ENCODE data around the gene PROCA1. TPM values are rescaled to one million over a fixed set of nuclear protein-coding genes. Genes with fewer than 3 reads are reported as not detected.

The PROCA1 gene
- polyA plus RNA-seq, 1 of the 3 experiments (the other 2 are of a cell fraction): 7.1 TPM

DNA sequence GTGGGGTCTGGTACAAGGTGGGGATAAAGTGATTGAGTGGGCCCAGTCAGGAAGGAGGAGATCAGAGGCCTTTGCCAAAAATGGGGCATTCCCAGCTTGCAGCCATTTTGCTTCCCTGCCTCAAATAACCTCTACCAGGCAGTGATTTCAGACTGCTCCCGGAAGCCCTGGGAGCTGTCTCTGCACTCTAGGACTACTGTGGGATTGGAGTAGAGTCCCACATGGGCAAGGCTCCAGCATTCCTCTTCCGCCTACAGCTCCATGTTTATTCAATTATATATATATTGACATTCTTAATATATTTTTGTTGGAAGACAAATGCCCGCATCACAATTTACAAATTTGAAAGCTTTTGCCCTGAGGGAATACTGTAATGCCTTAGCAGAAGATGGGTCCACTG, 36.2 kb downstream of the PROCA1 start:
- ChIA-PET CTCF (interaction anchor here (1.0 to 1.9 kb wide), 5 partner anchors 13 to 50 kb away, joined by 3 to 7 read pairs (median 3); partner anchors contain the start of genes BLTP2 and SUPT6H), POLR2A (no interaction called here)
- Histone ChIP-seq H4K20me1 (ENCODE audit: insufficient read depth) (peaks cover under 1% of the 10 kb centered on the region), H2AFZ (ENCODE audit: low read depth) (no peak overlapping the region), H3K9me3 (no peaks in the 10 kb centered on the region), H3K9me2 (no peaks in the 10 kb centered on the region), H3K4me3 (ENCODE audit: low read depth in 2 of 2, low read length in 1 of 2) (no peak overlapping the region), H3K27me3 (ENCODE audit: insufficient read depth) (no peaks in the 10 kb centered on the region), H3K9ac (no peak overlapping the region), H3K4me2 (no peak overlapping the region), H3K36me3 (replicated peaks in 1 of 2; ENCODE audit: control insufficient read depth in 1 of 2, insufficient read depth in 2 of 2, low read length in 1 of 2) (peaks cover 72 to 88% of the 10 kb centered on the region in 2 experiments), H3K27ac (ENCODE audit: low read depth in 2 of 2, low read length in 1 of 2) (no peak overlapping the region), H3K4me1 (ENCODE audit: control insufficient read depth in 1 of 2, insufficient read depth in 2 of 2, low read depth in 1 of 2, low read length in 1 of 2) (no peaks in the 10 kb centered on the region), H3F3A (replicated peaks; ENCODE audit: insufficient read depth) (no peaks in the 10 kb centered on the region), H3K79me2 (ENCODE audit: insufficient read depth) (peaks cover 7% of the 10 kb centered on the region)
- no peak for DNase-seq
- TF ChIP-seq, protein P1, sequence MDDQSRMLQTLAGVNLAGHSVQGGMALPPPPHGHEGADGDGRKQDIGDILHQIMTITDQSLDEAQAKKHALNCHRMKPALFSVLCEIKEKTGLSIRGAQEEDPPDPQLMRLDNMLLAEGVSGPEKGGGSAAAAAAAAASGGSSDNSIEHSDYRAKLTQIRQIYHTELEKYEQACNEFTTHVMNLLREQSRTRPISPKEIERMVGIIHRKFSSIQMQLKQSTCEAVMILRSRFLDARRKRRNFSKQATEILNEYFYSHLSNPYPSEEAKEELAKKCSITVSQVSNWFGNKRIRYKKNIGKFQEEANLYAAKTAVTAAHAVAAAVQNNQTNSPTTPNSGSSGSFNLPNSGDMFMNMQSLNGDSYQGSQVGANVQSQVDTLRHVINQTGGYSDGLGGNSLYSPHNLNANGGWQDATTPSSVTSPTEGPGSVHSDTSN (IDR thresholded peaks at IDR 0.05): no peak
- TF ChIP-seq FOSL2 (IDR thresholded peaks at IDR 0.05; ENCODE audit: borderline replicate concordance, low read depth) (no peak), POLR2AphosphoS5 (IDR thresholded peaks at IDR 0.05; ENCODE audit: low read depth, low read length) (no peak)
- TF ChIP-seq, protein P2, sequence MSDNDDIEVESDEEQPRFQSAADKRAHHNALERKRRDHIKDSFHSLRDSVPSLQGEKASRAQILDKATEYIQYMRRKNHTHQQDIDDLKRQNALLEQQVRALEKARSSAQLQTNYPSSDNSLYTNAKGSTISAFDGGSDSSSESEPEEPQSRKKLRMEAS (IDR thresholded peaks at IDR 0.05; ENCODE audit: low read depth): no peak
- TF ChIP-seq, protein P3, sequence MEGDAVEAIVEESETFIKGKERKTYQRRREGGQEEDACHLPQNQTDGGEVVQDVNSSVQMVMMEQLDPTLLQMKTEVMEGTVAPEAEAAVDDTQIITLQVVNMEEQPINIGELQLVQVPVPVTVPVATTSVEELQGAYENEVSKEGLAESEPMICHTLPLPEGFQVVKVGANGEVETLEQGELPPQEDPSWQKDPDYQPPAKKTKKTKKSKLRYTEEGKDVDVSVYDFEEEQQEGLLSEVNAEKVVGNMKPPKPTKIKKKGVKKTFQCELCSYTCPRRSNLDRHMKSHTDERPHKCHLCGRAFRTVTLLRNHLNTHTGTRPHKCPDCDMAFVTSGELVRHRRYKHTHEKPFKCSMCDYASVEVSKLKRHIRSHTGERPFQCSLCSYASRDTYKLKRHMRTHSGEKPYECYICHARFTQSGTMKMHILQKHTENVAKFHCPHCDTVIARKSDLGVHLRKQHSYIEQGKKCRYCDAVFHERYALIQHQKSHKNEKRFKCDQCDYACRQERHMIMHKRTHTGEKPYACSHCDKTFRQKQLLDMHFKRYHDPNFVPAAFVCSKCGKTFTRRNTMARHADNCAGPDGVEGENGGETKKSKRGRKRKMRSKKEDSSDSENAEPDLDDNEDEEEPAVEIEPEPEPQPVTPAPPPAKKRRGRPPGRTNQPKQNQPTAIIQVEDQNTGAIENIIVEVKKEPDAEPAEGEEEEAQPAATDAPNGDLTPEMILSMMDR (IDR thresholded peaks at IDR 0.05): no peak
- WGBS (ENCODE audit: low lambda C conversion rate): 92% methylated on average over 3 of the region's 3 CpGs

DNA sequence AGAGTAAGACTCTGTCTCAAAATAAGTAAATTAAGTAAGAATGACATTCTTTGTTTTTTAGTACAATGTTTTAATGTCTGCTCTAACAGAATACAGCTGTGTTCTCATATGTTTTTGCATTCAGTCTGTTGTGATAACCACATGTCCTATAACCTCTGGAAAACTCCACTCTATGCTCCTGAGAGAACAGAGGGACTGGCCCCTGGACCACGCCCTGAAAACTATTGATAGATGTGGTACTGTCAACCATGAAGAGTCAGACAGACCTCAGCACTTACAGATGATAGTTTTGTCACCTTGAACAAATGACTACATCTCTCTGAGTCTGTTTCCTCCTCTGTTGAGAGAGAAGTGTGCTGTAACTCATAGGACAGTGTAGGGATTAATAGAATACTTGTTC, 41.8 kb downstream of the PROCA1 start:
- Histone ChIP-seq H3K9me2 (no peaks in the 10 kb centered on the region), H4K20me1 (ENCODE audit: insufficient read depth) (peaks cover 38% of the 10 kb centered on the region), H3K36me3 (replicated peaks in 1 of 2; ENCODE audit: control insufficient read depth in 1 of 2, insufficient read depth in 2 of 2, low read length in 1 of 2) (peaks cover 58 to 61% of the 10 kb centered on the region in 2 experiments), H3F3A (replicated peaks; ENCODE audit: insufficient read depth) (no peaks in the 10 kb centered on the region), H3K79me2 (ENCODE audit: insufficient read depth) (peaks cover 60% of the 10 kb centered on the region), H3K4me1 (ENCODE audit: control insufficient read depth in 1 of 2, insufficient read depth in 2 of 2, low read depth in 1 of 2, low read length in 1 of 2) (peaks cover 0 to 3% of the 10 kb centered on the region in 2 experiments; a peak in 1 of 4 replicates), H3K4me2 (no peak overlapping the region), H3K9ac (no peak overlapping the region), H3K27me3 (ENCODE audit: insufficient read depth) (no peaks in the 10 kb centered on the region), H3K4me3 (ENCODE audit: low read depth in 2 of 2, low read length in 1 of 2) (no peak overlapping the region), H3K9me3 (no peaks in the 10 kb centered on the region), H3K27ac (ENCODE audit: low read depth in 2 of 2, low read length in 1 of 2) (no peak overlapping the region), H2AFZ (ENCODE audit: low read depth) (no peak overlapping the region)
- no peak for DNase-seq
- 94% methylated on average over 1 of the region's 1 CpG for WGBS (ENCODE audit: low lambda C conversion rate)
- POLR2A ChIA-PET: no interaction called here
- CTCF ChIA-PET: no interaction called here
- TF ChIP-seq CHD2 (IDR thresholded peaks at IDR 0.05; ENCODE audit: low read length, partially characterized antibody) (no peak), JUND (IDR thresholded peaks at IDR 0.05) (no peak), FOSL2 (IDR thresholded peaks at IDR 0.05; ENCODE audit: borderline replicate concordance, low read depth) (no peak), GABPA (IDR thresholded peaks at IDR 0.05; ENCODE audit: low read depth) (no peak), FOXM1 (IDR thresholded peaks at IDR 0.05; ENCODE audit: low read depth) (no peak), SIN3A (IDR thresholded peaks at IDR 0.05; ENCODE audit: borderline replicate concordance, low read depth, low read length) (no peak), GATA2 (CRISPR knock-in tag; IDR thresholded peaks at IDR 0.05) (no peak), TCF12 (IDR thresholded peaks at IDR 0.05) (no peak), MXI1 (IDR thresholded peaks at IDR 0.05; ENCODE audit: low read depth, low read length) (no peak)
- TF ChIP-seq, protein P4, sequence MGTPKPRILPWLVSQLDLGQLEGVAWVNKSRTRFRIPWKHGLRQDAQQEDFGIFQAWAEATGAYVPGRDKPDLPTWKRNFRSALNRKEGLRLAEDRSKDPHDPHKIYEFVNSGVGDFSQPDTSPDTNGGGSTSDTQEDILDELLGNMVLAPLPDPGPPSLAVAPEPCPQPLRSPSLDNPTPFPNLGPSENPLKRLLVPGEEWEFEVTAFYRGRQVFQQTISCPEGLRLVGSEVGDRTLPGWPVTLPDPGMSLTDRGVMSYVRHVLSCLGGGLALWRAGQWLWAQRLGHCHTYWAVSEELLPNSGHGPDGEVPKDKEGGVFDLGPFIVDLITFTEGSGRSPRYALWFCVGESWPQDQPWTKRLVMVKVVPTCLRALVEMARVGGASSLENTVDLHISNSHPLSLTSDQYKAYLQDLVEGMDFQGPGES (IDR thresholded peaks at IDR 0.05; ENCODE audit: low read depth, low read length): no peak
- TF ChIP-seq, protein P5, sequence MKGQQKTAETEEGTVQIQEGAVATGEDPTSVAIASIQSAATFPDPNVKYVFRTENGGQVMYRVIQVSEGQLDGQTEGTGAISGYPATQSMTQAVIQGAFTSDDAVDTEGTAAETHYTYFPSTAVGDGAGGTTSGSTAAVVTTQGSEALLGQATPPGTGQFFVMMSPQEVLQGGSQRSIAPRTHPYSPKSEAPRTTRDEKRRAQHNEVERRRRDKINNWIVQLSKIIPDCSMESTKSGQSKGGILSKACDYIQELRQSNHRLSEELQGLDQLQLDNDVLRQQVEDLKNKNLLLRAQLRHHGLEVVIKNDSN (IDR thresholded peaks at IDR 0.05; ENCODE audit: borderline replicate concordance, low read depth): no peak
- TF ChIP-seq, protein P6, sequence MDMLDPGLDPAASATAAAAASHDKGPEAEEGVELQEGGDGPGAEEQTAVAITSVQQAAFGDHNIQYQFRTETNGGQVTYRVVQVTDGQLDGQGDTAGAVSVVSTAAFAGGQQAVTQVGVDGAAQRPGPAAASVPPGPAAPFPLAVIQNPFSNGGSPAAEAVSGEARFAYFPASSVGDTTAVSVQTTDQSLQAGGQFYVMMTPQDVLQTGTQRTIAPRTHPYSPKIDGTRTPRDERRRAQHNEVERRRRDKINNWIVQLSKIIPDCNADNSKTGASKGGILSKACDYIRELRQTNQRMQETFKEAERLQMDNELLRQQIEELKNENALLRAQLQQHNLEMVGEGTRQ (IDR thresholded peaks at IDR 0.05; ENCODE audit: borderline replicate concordance, low read depth, low read length): no peak
- TF ChIP-seq, protein P2 (IDR thresholded peaks at IDR 0.05; ENCODE audit: low read depth): no peak
- TF ChIP-seq, protein P7, sequence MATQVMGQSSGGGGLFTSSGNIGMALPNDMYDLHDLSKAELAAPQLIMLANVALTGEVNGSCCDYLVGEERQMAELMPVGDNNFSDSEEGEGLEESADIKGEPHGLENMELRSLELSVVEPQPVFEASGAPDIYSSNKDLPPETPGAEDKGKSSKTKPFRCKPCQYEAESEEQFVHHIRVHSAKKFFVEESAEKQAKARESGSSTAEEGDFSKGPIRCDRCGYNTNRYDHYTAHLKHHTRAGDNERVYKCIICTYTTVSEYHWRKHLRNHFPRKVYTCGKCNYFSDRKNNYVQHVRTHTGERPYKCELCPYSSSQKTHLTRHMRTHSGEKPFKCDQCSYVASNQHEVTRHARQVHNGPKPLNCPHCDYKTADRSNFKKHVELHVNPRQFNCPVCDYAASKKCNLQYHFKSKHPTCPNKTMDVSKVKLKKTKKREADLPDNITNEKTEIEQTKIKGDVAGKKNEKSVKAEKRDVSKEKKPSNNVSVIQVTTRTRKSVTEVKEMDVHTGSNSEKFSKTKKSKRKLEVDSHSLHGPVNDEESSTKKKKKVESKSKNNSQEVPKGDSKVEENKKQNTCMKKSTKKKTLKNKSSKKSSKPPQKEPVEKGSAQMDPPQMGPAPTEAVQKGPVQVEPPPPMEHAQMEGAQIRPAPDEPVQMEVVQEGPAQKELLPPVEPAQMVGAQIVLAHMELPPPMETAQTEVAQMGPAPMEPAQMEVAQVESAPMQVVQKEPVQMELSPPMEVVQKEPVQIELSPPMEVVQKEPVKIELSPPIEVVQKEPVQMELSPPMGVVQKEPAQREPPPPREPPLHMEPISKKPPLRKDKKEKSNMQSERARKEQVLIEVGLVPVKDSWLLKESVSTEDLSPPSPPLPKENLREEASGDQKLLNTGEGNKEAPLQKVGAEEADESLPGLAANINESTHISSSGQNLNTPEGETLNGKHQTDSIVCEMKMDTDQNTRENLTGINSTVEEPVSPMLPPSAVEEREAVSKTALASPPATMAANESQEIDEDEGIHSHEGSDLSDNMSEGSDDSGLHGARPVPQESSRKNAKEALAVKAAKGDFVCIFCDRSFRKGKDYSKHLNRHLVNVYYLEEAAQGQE (IDR thresholded peaks at IDR 0.05; ENCODE audit: low read depth, low read length): no peak
